OCI-LY7 (cell line): ENCODE results near the gene DYNLL1. TPM values are rescaled to one million over a fixed set of nuclear protein-coding genes. Genes with fewer than 3 reads are reported as not detected.

Experiments
- BruUV-seq: library from RNA; stranded (reverse); fragments of 400-500 nt; replicated peaks from 2 replicates; lab custom pipeline; 2021; lab: Mats Ljungman, UMichigan
- CTCF ChIA-PET: fragments of 300-600 bp; sonication (Branson Sonifier 250); formaldehyde crosslinking; loops from one replicate; lab custom pipeline; 2022; ENCODE audit warnings: antibody characterized with exemption; ENCODE audit not compliant: unreplicated experiment; lab: Charles Lee
- POLR2A ChIA-PET: fragments of 300-600 bp; sonication (Branson Sonifier 250); formaldehyde crosslinking; loops from one replicate; lab custom pipeline; 2022; ENCODE audit warnings: antibody characterized with exemption; lab: Charles Lee
- DNase-seq: peaks from one replicate; pipeline ENCODE4 v3.0.0-alpha.2; 2015; ENCODE audit warnings: low spot score
- H2AFZ ChIP-seq: fragments of 200-600 bp; sonication (generic), shearing (Covaris generic); 2 replicates; pipeline ENCODE4 v1.6.1; 2014; ENCODE audit warnings: mild to moderate bottlenecking, antibody characterized with exemption, low read length, moderate library complexity
- H3K27ac ChIP-seq: fragments of 200-600 bp; sonication (generic); 2 replicates; pipeline ENCODE4 v1.5.1; 2014; ENCODE audit warnings: mixed run types, low read depth, mild to moderate bottlenecking, moderate library complexity, low read length, inconsistent platforms; ENCODE audit not compliant: poor library complexity, severe bottlenecking
- H3K36me3 ChIP-seq: fragments of 200-600 bp; sonication (generic); 2 replicates; pipeline ENCODE4 v1.6.1; 2014; ENCODE audit warnings: mild to moderate bottlenecking, antibody characterized with exemption, low read length, moderate library complexity, mixed read lengths; ENCODE audit not compliant: insufficient read depth
- H3K4me1 ChIP-seq: fragments of 200-600 bp; sonication (generic); 2 replicates; pipeline ENCODE4 v1.5.1; 2014; ENCODE audit warnings: mild to moderate bottlenecking, low read length; ENCODE audit not compliant: insufficient read depth, poor library complexity, severe bottlenecking
- H3K4me2 ChIP-seq: fragments of 200-600 bp; sonication (generic); 2 replicates; pipeline ENCODE4 v1.6.1; 2014; ENCODE audit warnings: mild to moderate bottlenecking, low read length
- H3K4me3 ChIP-seq: fragments of 200-600 bp; sonication (generic); 2 replicates; pipeline ENCODE4 v1.5.1; 2014; ENCODE audit warnings: mild to moderate bottlenecking, low read depth, low read length; ENCODE audit not compliant: poor library complexity, severe bottlenecking
- H3K79me2 ChIP-seq: fragments of 200-600 bp; sonication (generic); 2 replicates; pipeline ENCODE4 v1.6.1; 2016; ENCODE audit warnings: low read depth, mild to moderate bottlenecking, low read length, moderate library complexity, mixed read lengths; ENCODE audit not compliant: insufficient read depth
- H3K9me2 ChIP-seq: fragments of 200-600 bp; sonication (generic); 2 replicates; pipeline ENCODE4 v1.6.1; 2016; ENCODE audit warnings: mild to moderate bottlenecking, low read length, mixed read lengths; ENCODE audit not compliant: insufficient read depth
- H3K9me3 ChIP-seq: fragments of 200-600 bp; sonication (generic); 2 replicates; pipeline ENCODE4 v1.6.1; 2014; ENCODE audit warnings: mild to moderate bottlenecking, mixed run types, low read length, mixed read lengths
- H4K20me1 ChIP-seq: fragments of 200-600 bp; sonication (generic); 2 replicates; pipeline ENCODE4 v1.6.1; 2014; ENCODE audit warnings: mild to moderate bottlenecking, antibody characterized with exemption, low read length, moderate library complexity, mixed read lengths; ENCODE audit not compliant: insufficient read depth
- EZH2phosphoT487 ChIP-seq: fragments of 200-600 bp; sonication (generic); IDR thresholded peaks from 2 replicates; pipeline ENCODE4 v1.6.1; 2018; ENCODE audit warnings: low read depth, borderline replicate concordance, mild to moderate bottlenecking, mixed run types, antibody characterized with exemption, low read length, moderate library complexity, mixed read lengths
- intact Hi-C: fragments of 100-400 bp; cut with micrococcal nuclease; formaldehyde crosslinking; loops from one replicate; pipeline ENCODE4 v1.10.0; 2022; ENCODE audit not compliant: unreplicated experiment
- total RNA-seq, 2 experiments: library from RNA; depleted of rRNA in 1 of 2; stranded (reverse); fragments of >200 nt in 1 of 2; shearing (Covaris generic) in 1 of 2; gene quantifications; 2 replicates each; pipeline ENCODE4 v1.2.3, GENCODE V29; 2014 to 2022
- TF ChIP-seq, protein P1 (sequence below): fragments of 200-600 bp; sonication (generic); conservative IDR thresholded peaks from 2 replicates; pipeline ENCODE4 v1.5.1; 2014; ENCODE audit warnings: mild to moderate bottlenecking, antibody characterized with exemption, low read length, moderate library complexity, mixed read lengths

The DYNLL1 gene
- total RNA-seq, 2 experiments from 2014 or later = 321 to 400 TPM

DNA sequence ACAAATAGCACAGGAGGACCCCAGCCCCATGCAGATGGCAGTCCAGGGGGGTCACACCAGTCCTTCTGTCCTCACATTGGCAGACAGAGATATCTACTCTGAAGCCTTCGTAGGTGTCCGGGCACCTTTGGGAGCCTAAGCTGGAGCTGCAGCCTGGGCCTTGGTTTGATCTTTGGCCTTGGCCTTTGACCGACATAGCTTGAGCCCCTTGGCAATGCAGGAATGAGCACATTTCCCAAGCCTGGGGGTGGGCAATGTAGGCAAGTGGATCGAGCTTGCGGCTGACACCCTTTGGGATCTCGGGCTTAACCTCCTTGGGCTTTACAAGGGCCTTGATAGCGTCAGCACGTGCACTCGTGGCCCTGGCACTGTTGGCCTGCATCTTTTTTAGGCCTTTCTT, 26.7 kb downstream of the DYNLL1 start:
- H3K27ac ChIP-seq = no peak overlapping the region
- no peaks in the 10 kb centered on the region for H3K9me3 ChIP-seq
- no peaks in the 10 kb centered on the region for H3K79me2 ChIP-seq
- no peaks in the 10 kb centered on the region for H3K4me1 ChIP-seq
- no TSS peak for BruUV-seq
- POLR2A ChIA-PET = interaction anchor here (0.5 to 1.5 kb wide), 4 partner anchors 12 to 197 kb away, joined by 3 to 4 read pairs (median 4); a partner anchor contains a TSS
- no peak overlapping the region for H3K4me3 ChIP-seq
- H4K20me1 ChIP-seq = no peaks in the 10 kb centered on the region
- no peaks in the 10 kb centered on the region for H3K9me2 ChIP-seq
- TF ChIP-seq, protein P1, sequence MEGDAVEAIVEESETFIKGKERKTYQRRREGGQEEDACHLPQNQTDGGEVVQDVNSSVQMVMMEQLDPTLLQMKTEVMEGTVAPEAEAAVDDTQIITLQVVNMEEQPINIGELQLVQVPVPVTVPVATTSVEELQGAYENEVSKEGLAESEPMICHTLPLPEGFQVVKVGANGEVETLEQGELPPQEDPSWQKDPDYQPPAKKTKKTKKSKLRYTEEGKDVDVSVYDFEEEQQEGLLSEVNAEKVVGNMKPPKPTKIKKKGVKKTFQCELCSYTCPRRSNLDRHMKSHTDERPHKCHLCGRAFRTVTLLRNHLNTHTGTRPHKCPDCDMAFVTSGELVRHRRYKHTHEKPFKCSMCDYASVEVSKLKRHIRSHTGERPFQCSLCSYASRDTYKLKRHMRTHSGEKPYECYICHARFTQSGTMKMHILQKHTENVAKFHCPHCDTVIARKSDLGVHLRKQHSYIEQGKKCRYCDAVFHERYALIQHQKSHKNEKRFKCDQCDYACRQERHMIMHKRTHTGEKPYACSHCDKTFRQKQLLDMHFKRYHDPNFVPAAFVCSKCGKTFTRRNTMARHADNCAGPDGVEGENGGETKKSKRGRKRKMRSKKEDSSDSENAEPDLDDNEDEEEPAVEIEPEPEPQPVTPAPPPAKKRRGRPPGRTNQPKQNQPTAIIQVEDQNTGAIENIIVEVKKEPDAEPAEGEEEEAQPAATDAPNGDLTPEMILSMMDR = no peak
- TF ChIP-seq EZH2phosphoT487 = no peak
- 0 out of 2 replicates have a peak, but pooled peaks cover 2% of the 10 kb centered on the region for H3K36me3 ChIP-seq
- no peak overlapping the region for H3K4me2 ChIP-seq
- no peak overlapping the region for H2AFZ ChIP-seq
- intact Hi-C loops = no loop called here
- CTCF ChIA-PET = no interaction called here
- no peak for DNase-seq

DNA sequence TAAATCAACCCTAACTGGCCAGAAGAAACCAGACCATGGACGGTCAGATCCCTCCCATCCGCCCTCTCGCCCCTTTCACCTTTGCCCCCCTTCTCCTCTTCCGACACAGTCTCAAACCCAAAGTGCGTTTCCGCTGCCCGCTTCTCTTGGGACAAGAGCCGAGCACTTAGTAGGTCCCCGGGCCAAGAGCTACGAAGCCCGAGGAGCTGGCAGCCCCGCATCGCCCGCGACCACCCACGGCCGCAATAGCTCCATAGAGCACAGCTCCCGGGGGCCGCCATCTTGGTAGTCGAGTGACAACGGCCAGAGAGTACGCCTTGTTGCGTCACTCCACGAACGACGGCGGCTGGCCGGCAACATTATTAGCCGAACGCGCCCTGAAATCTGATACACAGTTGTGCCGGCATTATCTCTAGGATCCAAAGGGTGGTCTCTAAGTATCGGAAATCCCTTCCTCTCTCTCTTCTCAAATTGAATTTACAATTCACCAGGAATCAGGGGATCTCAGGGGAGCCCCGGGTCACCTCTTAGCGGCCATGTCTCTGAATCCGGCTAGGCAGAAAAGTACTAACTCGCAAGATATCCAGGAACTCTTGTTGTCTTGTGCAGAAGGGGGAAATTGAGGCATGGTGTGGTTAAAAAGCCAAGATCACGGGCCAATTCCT, 33.1 kb downstream of the DYNLL1 start, which contains the start of gene COQ5:
Gene COQ5 (minus strand): TSS at position 298 of the 665 bp plus-strand sequence. CDS start 17 bp downstream, at position 281.
- intact Hi-C loops = no loop called here
- DNase-seq = peak; percentile 86
- H3K9me2 ChIP-seq = no peaks in the 10 kb centered on the region
- ChIA-PET CTCF (interaction anchor here (0.6 kb wide), 1 partner anchor 237 kb away, joined by 6 read pairs; no protein-coding TSS in a partner anchor), POLR2A (interaction anchor here (0.6 to 1.7 kb wide), 5 partner anchors 9 to 81 kb away, joined by 3 to 5 read pairs (median 4); partner anchors contain the start of gene POP5)
- TF ChIP-seq EZH2phosphoT487 = no peak
- TF ChIP-seq, protein P1 = no peak
- H3K4me1 ChIP-seq = peaks cover 31% of the 10 kb centered on the region
- BruUV-seq = no TSS peak
- peak within 1 kb of the TSS; percentile 78 for H3K4me3 ChIP-seq
- H3K4me2 ChIP-seq = peak within 1 kb of the TSS; percentile 68
- H3K79me2 ChIP-seq = peaks cover 8% of the 10 kb centered on the region; the same call in 1 of the 2 replicates
- H3K27ac ChIP-seq = peak within 1 kb of the TSS; percentile 55
- H3K9me3 ChIP-seq = no peaks in the 10 kb centered on the region; the same call in 1 of the 2 replicates
- no peaks in the 10 kb centered on the region for H3K36me3 ChIP-seq
- no peaks in the 10 kb centered on the region for H4K20me1 ChIP-seq
- H2AFZ ChIP-seq = peak within 1 kb of the TSS; percentile 94
